Measurements from ENCODE around the gene APCDD1.

- TF ChIP-seq RAD21 (IDR thresholded peaks at IDR 0.05; ENCODE audit: low read depth) (no peak), CEBPB (IDR thresholded peaks at IDR 0.05) (no peak), YY1 (IDR thresholded peaks at IDR 0.05; ENCODE audit: low read depth) (no peak), CREB1 (IDR thresholded peaks at IDR 0.05; ENCODE audit: low read depth) (no peak), MAX (IDR thresholded peaks at IDR 0.05) (no peak), TAF1 (IDR thresholded peaks at IDR 0.05; ENCODE audit: low read depth) (no peak), EGR1 (IDR thresholded peaks at IDR 0.05) (no peak), TEAD4 (IDR thresholded peaks at IDR 0.05) (no peak), TCF12 (IDR thresholded peaks at IDR 0.05; ENCODE audit: low read depth) (no peak), FOXM1 (IDR thresholded peaks at IDR 0.05; ENCODE audit: borderline replicate concordance, low read depth) (no peak), EP300 (IDR thresholded peaks at IDR 0.05; ENCODE audit: borderline replicate concordance) (no peak)
- TF ChIP-seq, protein P1, sequence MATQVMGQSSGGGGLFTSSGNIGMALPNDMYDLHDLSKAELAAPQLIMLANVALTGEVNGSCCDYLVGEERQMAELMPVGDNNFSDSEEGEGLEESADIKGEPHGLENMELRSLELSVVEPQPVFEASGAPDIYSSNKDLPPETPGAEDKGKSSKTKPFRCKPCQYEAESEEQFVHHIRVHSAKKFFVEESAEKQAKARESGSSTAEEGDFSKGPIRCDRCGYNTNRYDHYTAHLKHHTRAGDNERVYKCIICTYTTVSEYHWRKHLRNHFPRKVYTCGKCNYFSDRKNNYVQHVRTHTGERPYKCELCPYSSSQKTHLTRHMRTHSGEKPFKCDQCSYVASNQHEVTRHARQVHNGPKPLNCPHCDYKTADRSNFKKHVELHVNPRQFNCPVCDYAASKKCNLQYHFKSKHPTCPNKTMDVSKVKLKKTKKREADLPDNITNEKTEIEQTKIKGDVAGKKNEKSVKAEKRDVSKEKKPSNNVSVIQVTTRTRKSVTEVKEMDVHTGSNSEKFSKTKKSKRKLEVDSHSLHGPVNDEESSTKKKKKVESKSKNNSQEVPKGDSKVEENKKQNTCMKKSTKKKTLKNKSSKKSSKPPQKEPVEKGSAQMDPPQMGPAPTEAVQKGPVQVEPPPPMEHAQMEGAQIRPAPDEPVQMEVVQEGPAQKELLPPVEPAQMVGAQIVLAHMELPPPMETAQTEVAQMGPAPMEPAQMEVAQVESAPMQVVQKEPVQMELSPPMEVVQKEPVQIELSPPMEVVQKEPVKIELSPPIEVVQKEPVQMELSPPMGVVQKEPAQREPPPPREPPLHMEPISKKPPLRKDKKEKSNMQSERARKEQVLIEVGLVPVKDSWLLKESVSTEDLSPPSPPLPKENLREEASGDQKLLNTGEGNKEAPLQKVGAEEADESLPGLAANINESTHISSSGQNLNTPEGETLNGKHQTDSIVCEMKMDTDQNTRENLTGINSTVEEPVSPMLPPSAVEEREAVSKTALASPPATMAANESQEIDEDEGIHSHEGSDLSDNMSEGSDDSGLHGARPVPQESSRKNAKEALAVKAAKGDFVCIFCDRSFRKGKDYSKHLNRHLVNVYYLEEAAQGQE (IDR thresholded peaks at IDR 0.05; ENCODE audit: low read depth): no peak
Measured at GRCh38 chr18:10485475-10485874, 31.0 kb downstream of the APCDD1 start.

Measured in Ishikawa (cell line).